DMS153 treated with DMSO at 0.1 percent for 48 hours (cell line): ENCODE measurements around the gene GFOD2.
"Not testable (repeated sequence)": the region's sequence is repeated elsewhere in the genome, so short reads cannot be mapped to it uniquely, and the experiment has no call there.

Experiments
- DNase-seq: peaks from one replicate; lab custom pipeline; 2025; ENCODE audit not compliant: unreplicated experiment; lab: John Stamatoyannopoulos, UW

Gene GFOD2, protein sequence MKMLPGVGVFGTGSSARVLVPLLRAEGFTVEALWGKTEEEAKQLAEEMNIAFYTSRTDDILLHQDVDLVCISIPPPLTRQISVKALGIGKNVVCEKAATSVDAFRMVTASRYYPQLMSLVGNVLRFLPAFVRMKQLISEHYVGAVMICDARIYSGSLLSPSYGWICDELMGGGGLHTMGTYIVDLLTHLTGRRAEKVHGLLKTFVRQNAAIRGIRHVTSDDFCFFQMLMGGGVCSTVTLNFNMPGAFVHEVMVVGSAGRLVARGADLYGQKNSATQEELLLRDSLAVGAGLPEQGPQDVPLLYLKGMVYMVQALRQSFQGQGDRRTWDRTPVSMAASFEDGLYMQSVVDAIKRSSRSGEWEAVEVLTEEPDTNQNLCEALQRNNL

DNA sequence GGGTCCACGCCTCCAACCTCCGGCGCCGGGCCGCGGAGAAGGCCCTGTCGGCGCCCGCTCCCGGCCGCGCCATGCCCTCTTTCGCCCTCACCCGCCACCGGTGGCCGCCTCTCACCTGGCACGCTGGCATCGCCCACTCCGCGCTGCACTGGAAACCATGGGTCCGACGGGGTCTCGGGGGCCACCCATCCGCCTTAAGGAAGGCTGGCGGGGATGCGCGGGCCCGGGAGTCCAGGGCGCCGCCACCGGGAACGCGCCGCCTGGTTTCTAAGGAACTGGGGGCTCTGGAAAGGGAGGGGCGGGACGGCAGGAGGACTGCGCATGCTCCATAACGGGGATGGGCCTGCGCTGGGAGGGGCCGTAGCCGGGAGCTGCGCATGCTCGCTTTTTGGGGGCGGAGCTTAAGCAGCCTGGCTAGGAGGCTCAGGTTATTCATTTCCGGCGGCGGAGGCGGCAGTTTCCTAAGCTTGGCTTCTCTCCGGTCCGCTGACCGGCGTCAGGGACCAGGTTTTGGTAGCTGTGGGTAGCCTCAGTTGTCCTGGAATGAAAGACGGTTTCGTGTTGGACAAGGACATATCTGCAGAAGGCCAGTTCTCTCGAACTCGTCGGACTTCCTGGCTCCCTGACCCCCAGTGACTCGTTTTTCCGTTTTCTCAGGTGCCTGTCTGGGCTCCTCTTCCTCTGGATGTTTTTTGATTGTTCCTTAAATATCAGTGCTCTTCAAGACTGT lies at the start of gene GFOD2:
Gene GFOD2, minus strand, starts transcription at position 269 of the 730 bp plus-strand sequence. CDS start 33,601 bp downstream, outside the sequence.
- peak; percentile 87 for DNase-seq

DNA sequence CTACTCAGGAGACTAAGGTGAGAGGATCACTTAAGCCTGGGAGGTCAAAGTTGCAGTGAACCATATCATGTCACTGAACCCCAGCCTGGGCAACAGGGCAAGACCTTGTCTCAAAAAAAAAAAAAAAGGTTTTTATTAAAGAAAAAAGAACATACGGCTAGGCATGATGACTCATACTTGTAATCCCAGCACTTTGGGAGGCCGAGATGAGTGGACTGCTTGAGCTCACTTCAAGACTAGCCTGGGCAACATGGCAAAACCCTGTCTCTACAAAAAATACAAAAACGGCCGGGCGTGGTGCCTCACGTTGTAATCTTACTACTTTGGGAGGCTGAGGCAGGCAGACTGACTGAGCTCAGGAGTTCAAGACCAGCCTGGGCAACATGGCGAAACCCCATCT lies 48.8 kb upstream of the GFOD2 start:
- DNase-seq = no peak

DNA sequence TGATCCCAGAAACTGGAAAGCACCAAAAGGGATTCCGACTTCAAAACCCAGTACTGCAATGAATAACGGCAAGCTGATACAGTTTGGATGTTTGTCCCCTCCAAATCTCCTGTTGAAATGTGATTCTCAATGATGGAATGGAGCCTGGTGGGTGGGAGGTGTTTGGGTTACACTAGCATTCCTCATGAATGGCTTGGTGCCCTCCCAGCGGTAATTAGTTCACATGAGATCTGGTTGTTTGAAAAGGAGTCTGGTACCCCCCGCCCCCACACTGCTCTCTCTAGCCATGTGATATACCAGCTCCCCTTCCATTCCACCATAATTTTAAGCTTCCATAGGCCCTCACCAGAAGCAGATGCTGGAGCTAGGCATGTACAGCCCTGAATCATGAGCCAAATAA lies 47.2 kb upstream of the GFOD2 start:
- no peak for DNase-seq

DNA sequence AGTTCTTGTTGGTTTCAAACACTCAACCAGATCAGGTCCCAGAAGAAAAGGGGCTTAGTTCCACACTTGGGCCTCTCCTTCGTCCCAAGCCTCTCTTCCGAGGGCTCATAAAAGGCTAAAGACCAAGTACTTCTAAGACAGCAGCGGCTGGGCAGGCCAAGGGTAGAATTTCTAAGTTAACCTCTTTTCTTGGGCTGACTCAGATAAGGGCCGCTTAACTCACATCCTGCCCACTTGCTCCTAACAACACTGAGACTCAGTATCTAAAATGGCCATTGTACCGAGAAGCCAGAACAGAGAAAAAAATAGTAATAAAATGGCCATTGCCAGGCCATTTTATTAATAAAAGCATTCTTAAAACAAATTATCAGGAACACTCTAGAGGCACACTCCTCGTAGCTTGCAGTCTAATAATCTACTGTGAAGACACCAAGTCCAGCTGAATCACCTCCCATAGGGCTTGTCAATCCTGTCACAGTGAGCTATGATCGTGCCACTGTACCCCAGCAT lies 45.1 kb upstream of the GFOD2 start:
- no peak for DNase-seq

DNA sequence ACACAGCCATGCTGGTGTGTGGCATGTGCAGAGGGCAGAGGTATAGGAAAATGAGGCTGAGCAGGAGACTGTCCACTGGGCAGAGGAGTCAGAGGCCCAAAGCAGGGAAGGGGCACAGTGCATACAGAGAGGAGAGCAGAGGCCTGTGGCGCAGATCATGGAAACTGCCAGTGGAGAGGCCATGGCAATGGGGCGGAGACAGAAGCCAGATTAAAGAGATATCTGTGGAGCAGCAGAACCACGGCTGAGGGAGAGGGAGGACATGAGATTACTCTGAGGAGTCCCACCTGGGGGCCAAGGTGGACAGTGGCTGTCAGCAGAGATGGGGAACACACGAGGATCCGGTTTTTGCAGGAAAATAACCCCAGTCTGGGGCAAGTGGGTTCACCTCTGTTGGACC lies 44.0 kb upstream of the GFOD2 start:
- no peak for DNase-seq

DNA sequence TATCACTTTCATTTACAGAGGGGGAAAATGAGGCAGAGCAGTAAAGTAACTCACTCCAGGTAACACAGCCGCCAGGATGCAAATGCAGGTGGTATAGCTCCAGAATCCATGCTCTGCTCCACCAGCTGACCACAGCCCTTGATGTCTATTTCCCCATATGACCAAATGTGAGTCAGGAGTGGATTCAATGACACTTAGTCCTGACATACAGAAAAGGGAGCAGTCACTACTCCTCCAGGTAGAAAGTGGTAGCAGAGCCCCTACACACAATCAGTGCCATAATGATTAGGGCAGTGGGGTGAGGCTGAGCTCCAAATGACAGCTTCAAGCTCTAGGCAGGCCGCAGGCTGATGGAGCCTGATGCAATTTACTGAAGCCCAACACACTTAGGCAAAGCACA lies 43.3 kb upstream of the GFOD2 start:
- no peak for DNase-seq

DNA sequence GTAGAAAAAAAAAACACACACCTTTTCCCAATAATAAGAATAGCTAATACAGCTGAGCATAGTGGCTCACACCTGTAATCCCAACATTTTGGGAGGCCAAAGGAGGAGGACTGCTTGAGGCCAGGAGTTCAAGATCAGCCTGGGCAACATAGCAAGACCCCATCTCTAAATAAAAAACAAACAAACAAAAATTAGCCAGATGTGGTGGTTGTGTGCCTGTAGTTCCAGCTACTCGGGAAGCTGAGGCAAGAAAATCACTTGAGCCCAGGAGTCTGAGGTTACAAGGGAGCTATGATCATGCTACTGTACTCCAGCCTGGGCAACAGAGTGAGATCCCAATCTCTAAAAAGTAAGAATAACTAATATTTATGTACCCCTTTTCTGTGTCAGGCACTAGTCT lies 42.8 kb upstream of the GFOD2 start:
- DNase-seq = no peak

DNA sequence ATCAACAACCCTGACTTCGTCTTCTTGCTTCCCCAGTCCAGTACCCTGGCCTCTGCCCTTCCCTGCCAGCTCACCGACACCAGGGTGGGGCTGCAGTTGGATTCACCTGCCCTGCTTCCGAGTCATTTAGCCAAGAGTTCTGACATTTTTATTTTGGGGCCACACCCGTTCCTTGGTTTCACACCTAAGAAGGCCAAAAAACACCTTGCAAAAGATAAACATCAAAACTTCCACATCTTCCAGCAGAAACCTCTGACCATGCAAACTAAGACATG lies 41.8 kb upstream of the GFOD2 start:
- no peak for DNase-seq

DNA sequence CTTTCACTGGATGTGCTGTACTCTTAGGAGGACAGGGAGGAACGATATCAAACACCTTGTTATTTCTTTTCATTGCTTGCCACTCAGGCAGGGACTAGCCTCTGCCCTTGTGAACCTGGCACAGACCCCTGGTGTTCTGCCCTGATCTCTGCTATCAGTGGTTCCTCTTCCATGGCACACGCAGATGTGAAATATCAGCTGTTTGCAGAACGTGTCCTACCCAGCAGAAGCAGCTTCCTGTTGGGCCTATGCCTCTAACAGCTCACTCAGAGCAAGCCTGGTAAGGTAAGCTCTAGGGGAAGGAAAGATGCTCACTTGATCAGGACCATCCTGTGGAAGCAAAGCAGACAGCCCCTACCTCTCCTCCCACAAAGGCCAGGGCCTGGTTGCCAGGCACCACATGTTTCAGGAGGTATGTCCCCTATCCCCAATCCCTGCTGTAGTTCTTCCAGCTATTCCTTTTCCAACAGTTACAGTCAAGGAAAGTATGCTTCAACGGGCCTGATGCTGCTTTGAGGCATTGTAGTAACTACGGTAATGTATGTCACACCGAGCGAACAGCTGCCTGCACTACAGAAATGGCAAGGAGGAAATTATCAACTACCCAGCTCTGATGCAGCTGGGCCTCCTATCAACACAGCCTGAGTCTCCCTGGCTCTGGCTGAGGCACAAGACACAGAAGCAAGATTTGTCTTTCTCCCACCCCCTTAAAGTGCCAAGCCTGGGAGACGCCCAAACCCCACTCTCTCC lies 41.3 kb upstream of the GFOD2 start:
- no peak for DNase-seq

DNA sequence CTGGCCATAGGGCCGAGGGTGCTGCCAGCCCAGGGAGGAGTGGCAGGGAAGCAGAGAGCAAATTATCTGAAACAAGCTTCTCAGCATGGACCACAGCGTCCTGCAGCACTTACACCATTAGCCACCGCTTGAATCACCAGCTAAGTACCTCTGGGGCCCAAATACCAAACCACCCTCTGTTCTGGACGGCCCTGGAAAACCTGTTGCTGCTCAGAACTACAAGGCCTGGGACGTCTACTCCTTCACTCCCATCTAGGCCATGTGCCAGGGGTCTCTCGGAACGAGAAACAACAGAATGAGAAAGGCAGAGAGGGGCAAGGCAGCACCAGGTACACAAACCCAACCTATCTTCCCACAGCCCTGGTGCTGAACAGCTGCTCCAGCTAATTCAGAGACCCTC lies 39.9 kb upstream of the GFOD2 start:
- no peak for DNase-seq

DNA sequence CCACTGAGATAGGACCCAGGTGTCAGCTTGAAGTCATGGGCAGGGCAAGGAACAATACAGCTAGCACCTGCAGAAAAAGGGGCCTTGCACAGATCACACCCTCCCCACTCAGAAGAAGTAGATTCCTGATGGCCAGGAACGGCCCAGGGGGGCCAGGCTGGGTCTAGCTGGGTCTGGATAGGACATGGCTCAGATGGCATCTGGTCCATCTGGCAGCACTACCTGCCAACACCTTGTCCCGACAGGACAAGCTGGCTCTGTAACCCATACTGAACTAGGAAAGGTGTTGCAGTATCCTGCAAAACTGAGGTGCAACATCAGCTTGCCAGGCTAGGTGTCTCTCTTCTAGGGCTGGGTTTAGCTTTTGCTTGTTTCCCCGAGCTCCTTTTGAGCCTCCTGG lies 38.9 kb upstream of the GFOD2 start:
- no peak for DNase-seq

DNA sequence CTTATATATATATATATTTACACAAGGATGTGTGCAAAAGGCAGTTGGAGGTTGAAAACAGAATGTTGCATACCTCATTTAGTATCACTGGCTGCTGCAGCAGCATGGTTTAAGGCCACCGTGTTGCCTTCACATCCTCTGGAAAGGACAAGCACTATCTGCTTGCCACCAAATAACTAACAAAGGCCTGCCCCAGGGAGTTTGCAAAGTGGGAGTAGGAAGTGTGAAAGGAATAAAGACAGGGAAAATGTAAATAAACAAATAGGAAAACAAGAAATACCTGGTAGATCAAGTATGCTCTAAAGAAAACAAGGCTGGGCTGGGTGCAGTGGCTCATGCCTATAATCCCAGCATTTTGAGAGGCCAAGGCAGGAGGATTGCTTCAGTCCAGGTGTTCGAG lies 33.5 kb upstream of the GFOD2 start:
- no peak for DNase-seq

DNA sequence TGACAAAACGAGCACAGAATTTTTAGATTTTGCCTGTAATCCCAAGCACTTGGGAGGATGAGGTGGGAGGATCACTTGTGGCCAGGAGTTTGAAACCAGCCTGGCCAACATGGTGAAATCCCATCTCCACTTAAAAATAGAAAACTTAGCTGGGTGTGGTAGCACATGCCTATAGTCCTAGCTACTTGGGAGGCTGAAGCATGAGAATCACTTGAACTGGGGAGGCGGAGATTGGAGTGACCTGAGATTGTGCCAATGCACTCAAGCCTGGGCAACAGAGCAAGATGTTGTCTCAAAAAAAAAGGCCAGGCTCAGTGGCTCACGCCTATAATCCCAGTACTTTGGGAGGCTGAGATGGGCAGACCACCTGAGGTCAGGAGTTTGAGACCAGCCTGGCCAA lies 32.2 kb upstream of the GFOD2 start:
- not testable (repeated sequence) for DNase-seq

DNA sequence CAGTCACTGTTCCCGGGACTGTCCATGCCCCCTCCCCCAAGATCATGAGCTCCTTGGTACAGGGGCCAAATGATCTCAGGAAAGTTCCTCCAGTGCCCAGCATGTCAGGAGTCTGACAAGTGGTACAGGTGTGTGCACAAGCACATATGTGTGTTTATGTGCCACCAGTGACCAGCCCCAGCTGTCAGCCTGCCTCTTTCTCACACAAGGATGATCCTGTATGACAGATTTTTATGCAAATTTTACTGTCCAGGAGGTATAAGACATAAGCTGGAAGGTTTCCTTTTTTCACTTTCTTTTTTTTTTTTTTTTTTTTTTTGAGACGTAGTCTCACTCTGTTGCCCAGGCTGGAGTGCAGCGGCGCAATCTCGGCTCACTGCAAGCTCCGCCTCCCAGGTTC lies 31.4 kb upstream of the GFOD2 start:
- DNase-seq = no peak

DNA sequence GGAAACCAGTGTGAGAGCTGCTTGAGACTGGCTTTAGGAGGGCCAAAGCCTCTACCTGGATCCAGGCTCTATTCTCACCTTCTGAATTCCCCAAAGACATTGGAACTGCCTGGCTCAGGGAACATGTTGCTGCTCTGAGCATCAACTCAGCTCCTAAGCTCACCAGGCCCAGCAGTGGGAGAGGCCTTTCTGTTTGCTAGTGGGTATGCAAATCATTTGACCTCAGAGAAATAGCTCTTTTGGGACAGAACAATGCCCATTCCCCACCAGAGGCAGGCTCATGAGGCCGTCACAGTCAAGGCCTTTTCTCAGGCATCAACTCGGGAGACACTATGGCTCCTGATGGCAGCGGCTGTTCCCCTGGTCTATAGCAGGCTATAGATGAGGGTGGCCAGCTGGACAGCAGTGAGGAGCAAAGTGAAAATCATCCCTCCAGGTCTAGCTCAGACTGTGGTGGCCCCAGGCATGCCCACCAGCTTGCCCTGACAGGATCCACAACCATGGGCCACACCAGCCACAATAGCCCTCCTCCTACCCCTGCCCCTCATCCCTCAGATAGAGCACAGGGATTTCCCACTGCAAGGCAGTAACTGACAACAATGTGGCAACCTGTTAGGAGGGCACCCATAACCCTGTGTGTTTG lies 30.4 kb upstream of the GFOD2 start:
- DNase-seq = no peak

DNA sequence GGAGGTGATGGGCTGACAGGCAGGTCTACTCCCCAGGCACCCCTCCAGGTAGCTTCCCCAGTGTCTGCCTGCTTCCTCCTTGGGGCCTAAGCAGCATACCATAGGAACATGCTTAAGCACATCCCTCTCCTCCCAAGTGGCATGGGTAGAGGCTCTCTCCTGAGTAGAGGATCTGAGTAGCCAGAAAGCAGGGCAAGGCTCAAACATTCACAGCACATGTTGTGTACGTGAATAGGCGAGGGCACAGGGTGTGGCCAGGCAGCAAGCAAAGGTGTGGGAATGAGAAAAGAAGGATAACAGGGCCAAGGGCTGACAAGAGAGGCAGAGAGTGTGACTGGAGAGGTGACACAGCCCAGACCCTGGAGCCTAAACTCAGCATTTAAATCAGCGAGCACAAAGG lies 29.7 kb upstream of the GFOD2 start:
- DNase-seq = no peak

DNA sequence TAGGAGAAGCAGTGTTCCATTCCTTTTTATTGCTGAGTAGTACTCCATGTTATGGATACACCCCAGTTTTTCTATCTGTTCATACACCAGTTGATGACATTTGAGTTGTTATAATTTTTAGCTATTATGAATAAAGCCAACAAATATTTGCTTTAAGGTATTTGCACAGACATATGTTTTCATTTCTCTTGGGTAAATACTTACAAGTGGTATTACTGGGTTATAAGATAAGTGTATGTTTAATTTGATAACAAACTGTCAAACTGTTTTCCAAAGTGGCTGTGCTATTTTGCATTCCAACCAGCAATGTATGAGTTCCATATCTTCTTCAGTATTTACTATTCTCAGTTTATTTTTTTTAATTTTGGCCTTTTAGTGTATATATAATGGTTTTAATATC lies 27.7 kb upstream of the GFOD2 start:
- DNase-seq = no peak

DNA sequence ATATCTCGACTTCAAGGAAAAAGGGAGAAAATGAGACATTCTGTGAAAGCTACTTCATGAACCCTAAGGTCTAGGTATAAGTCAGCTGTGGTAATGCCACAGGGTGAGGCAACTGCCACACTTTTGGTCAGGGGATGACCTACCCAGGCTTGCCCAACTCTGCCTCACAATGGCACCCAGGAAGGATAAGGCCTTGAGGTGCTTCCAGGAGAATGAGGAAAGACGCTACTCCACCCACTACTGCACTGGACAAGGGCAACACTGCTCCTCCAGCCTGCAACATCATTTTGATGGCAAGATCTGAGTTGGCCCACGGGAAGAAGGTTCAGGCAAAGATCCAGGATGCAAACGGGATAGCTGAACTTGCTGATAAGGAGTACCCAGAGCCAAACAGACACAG lies 22.0 kb upstream of the GFOD2 start:
- DNase-seq = no peak

DNA sequence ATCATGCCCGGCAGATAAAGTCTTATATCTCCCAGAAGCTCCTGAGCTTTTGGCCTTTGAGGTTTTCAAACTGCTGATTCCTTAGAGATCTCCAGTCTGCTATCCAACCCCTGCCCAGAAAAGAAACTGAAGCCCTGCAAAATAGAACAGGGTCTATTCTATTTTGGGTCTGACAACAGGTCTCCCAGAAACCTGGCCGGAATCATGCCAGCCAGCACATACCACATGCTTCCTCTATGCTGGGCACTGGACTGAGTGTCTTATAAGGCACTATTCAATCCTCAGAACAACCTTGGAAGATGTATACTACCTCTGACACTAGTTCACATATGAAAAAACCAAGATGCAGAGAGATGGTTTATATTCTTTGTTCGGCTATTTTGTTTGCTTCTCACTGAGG lies 21.3 kb upstream of the GFOD2 start:
- DNase-seq = no peak

DNA sequence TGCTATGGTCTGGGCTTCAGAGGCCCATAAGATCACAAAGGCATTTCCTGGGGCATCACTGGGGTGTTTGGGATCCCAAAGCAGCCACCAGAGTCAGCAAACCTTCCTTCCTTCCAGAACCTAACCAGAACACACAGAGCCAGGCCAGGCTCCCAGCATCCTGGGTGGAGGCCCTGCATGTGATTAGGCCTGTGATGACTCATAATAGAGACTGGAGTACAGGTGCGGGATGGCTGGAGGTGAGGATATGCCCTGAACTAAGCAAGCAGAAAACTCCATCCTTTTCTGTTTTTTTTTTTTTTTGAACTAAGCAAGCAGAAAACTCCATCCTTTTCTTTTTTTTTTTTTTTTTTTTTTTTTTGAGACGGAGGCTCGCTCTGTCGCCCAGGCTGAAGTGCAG lies 17.7 kb upstream of the GFOD2 start:
- DNase-seq = no peak

DNA sequence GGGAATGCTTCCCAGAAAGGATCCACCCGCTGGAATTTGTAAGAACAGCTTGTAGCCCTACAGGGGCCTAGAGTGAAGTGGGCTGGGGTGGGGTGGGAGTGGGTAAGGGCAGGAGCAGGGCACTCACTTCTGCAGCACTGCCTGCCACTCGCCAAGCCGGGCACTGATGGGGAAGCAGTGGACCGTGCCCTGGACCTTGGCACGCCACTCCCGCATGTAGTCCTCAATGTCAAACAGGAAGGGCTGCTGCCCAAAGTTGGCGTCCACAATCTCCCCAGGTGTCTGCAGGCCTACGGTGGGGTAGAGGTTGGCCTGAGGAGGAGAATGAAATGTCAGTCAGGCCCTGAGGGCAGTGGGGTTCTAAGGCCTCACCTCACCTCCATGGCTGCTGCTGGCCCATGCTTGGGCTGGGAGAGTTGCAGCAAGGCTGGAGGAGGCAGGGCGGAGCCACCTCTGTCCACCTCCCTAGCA lies 15.7 kb upstream of the GFOD2 start:
- no peak for DNase-seq
